Muscle of arm (tissue), 12 donors: ENCODE results near the gene CFAP20DC. TPM values are rescaled to one million over a fixed set of nuclear protein-coding genes. Genes with fewer than 3 reads are reported as not detected.

Source experiments
- DNase-seq: peaks from one replicate; pipeline ENCODE4 v3.0.0-alpha.2; 2013
- polyA plus RNA-seq, 12 donors: library from polyadenylated mRNA; unstranded; fragments of 120-200 nt; gene quantifications; one replicate each; pipeline ENCODE4 v1.2.1, GENCODE V29; 2013; ENCODE audit not compliant: insufficient read length in 12 of 12

Gene CFAP20DC
- polyA plus RNA-seq, 12 donors = 0.96 to 4.0 (median 1.7) TPM; not detected in 2

GRCh38 chr3:58801541-58801940 is 248.3 kb downstream of the CFAP20DC start:
- DNase-seq = no peak

DNA sequence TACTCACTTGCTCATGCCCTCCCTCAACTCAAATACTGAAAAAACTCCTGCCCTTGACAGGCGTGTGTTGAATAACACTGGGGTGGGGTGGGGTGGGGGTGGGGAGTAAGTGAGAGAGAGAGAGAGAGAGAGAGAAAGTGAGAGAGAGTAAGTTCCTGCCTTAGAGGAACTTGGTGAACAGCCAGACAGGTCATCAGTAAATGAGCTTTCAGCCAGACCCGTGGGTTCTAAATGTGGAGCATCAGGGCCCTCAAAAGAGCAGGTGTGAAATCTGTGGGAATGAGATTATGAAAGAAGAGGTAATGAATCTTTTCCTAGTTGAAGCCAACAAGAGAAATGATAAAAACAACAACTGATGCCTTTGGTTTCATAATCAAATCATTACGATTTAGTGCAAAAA is 248.9 kb downstream of the CFAP20DC start:
- no peak for DNase-seq

GRCh38 chr3:58800032-58800431 is 249.8 kb downstream of the CFAP20DC start:
- DNase-seq = no peak

- no peak for DNase-seq
These were observed 250.6 kb downstream of the CFAP20DC start for GRCh38 chr3:58799271-58799670.

DNA sequence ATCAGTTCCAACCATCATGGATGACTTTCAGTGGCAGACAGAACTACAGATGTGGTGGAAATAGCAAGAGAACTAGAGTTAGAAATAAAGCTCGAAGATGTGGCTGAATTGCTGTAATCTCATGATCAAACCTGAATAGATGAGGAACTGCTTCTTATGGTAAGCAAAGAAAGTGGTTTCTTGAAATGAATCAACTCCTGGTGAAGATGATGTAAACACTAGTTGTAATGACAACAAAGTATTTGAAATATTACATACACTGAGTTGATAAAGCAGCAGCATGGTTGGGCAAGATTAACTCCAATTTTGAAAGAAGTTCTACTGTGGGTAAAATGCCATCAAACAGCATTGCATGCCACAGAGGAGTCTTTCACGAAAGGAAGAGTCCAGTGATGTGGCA is 251.5 kb downstream of the CFAP20DC start:
- no peak for DNase-seq

- no peak for DNase-seq
These were observed 255.1 kb downstream of the CFAP20DC start for GRCh38 chr3:58794750-58795149.

GRCh38 chr3:58793938-58794337 is 255.9 kb downstream of the CFAP20DC start:
- DNase-seq = no peak

GRCh38 chr3:58792921-58793451 is 256.8 kb downstream of the CFAP20DC start:
- DNase-seq = no peak

GRCh38 chr3:58789385-58789784 is 260.4 kb downstream of the CFAP20DC start:
- DNase-seq = no peak

GRCh38 chr3:58784888-58785287 is 264.9 kb downstream of the CFAP20DC start:
- DNase-seq = no peak

DNA sequence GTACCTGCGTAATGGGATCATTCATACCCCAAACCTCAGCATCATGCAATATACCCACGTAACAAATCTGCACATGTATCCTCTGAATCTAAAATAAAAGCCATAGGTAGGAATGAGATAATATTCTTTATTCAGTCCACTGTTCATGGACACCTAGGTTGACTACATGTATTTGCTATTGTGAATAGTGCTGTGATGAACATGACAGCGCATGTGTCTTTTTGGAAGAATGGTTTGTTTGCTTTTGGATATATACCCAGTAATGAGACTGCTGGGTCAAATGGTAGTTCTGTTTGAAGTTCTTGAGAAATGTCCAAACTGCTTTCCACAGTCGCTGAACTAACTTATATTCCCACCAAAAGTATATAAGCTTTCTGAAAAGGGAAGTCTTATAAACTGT is 265.4 kb downstream of the CFAP20DC start:
- DNase-seq = no peak

DNA sequence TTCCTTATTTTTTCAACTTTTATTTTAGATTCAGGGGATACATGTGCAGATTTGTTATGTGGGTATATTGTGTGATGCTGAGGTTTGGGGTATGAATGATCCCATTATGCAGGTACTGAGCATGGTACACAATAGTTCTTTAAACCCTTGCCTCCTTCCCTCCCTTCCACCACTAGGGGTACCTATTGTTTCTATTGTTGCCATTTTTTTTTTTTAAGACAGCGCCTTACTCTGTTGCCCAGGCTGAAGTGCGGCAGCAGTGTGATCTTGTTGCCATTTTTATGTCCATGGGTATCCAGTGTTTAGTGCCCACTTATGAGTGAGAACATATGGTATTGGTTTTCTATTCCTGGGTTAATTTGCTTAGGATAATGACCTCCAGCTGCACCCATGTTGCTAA is 266.0 kb downstream of the CFAP20DC start:
- DNase-seq = no peak

DNA sequence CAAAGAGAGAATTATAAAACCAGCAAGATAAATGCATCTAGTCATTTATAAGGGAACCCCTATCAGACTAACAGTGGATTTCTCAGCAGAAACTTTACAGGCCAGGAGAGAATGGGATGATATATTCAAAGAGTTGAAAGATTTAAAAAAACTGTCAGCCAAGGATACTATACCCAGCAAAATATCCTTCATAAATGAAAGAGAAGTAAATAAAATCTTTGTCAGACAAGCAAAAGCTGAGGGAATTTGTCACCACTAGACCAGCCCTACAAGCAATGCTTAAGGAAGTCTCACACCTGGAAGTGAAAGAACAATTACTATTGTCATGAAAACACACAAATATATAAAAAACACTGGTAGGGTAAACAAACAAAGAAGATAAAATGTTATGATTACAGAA is 269.9 kb downstream of the CFAP20DC start:
- no peak for DNase-seq

DNA sequence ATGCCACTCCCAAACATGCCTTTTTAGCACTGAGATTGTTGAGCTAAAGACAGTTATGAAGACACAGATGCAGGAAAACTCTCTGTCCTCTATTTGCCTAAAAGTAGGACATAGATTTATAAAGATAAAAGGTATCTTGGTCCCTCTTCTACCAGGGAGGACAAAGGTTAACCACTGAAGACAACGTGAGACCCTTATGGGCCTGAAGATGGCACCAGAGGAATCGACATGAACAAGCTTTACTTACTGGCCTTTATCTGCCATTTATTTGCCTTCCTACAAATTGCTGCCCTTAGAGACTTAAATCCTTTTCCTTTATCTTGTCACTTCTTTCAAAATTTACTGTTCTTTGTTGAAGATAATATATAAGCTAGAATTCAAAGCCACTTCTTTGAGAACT is 273.6 kb downstream of the CFAP20DC start:
- no peak for DNase-seq

DNA sequence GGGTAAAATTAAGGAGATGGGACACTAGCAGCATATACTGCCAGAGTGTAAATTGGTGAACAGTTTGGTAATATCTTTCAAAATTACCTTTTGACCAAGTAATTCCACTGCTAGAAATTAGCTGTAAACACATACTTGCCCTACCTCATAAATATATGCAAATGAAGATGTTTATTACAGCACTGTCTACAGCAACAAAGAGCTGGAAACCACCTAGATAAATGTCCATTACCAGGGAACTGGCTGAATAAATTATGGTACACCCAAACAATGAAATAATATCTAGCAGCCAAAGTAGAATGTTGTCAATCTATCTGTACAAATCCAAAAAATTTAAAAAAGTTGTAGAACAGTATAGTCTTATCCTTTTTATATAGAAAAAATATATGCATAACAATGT is 277.4 kb downstream of the CFAP20DC start:
- DNase-seq = no peak

- no peak for DNase-seq
These were observed 280.8 kb downstream of the CFAP20DC start for GRCh38 chr3:58769065-58769464.

DNA sequence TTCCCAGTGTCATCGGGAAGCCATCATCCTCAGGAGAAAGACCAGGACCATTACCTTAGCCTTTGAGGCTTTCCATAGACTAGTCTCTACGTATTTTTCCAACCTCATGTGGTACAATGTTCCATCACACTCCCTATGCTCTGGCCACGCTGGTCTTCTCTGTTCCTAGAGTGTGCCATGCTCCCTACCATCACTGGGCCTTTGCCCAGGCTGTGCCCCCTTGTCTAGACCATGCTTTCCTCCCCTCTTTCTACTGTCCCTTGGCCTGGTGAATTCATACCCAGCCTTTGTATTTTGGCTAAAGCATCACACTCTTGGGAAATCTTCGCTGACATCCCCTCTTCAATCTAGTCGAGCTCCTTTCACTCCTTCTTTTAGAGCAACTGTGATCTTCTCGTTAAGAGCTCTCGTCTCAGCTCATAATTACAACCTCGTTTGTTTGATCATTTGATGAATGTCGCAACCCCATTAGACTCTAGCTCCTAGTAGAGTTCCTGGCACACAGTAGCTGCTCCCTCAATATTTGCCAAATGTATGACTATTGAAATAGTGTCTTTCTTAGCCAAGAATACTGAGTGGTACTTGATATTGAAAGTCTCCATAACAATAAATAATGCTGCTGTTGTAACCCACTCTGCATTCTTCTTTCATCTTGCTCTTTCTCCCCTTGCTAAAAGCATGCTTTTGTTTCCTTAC is 283.1 kb downstream of the CFAP20DC start:
- no peak for DNase-seq

DNA sequence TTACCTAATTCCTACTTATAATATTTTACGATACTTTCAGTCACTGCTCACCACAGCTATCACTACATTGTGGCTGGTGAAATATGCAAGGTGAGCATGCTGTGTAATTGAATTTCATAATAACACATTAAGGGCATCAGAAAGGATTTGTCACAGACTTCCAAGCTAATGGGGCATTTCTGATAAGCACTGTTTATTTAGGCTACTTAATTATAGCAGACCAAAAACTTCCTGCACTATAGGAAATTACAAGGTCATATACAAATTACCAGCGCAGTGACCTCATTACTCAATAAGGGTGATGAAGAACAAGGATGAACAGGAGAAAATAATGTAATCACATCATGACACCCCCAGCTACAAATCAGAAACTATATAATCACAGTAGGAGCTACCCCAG is 294.7 kb downstream of the CFAP20DC start:
- DNase-seq = no peak

DNA sequence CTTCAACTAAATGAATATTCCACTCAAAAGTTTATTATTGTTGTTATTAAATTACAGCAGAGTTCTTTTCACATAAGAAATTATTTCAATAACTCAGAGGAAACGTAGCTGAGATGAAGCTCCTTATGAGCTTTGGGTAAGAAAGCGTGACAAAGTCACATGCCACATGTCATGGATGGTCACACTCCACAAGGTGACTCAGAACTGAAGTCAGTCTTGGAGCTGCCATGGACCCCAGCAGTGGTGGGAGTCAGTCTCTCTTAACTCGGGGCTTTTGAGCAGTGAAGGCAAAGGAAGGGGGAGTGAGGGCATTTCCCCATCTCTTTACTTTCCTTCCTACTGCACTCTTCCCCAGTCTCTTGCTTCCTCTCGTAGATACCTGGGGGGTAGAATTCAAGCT is 295.8 kb downstream of the CFAP20DC start:
- DNase-seq = no peak

DNA sequence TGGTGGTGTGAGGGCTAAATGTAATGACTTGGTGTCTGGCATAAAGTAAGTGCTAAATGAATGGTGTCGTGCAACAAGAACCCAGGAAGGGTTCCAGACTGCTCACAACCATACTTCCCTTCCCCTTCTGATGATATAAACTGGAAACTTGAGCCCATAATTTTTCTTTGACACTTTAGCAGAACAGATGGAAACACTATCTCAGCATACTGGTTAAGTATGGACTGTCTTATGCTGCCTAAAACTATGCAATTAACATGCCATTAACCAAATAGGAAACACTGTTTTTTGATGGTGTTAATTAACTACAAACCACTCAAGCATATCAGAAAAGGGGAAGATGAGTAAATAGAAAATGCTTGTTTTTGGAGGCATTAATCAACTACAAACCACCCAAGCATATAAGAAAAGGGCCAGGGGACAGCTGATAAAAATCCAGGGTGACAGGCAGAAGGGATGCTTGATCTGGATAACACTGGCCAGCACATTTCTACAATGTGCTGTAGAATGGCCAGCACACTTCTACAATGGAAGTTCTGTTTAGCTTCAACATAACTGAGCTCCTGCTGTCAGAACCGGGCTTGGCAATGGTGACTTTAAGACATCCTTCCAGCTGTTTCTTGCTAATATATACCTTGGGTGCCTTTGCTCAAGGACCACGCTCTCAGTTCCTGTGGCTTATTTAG is 297.8 kb downstream of the CFAP20DC start:
- DNase-seq = no peak

- DNase-seq = no peak
These were observed 298.6 kb downstream of the CFAP20DC start for GRCh38 chr3:58751235-58751634.

- no peak for DNase-seq
These were observed 299.9 kb downstream of the CFAP20DC start for GRCh38 chr3:58749948-58750347.

- DNase-seq = no peak
These were observed 301.8 kb downstream of the CFAP20DC start for GRCh38 chr3:58748024-58748423.

DNA sequence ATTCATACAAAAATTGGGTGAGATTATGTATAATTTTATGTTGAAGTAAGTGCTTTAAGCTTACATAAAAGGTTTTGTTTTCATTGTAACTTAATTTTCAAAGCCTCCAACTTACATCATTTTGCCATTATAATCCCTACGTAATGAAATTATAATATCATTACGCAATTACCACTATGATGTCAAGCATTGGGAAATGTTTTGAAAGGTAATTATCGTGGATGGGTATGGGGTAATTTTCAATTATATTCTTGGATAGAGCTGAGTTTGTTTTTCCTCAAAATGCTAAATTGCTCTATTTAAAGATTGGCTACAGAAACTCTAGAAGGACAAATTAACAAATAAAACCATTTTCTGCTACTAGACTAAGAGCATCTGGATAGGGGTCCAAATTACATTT is 303.1 kb downstream of the CFAP20DC start:
- DNase-seq = no peak
